ENCODE measurements around the gene FBP1.

GRCh38 chr9:94668928-94669729 lies 29.8 kb upstream of the FBP1 start:
- TF ChIP-seq GATA2 (IDR thresholded peaks at IDR 0.05; ENCODE audit: low read depth, low read length) (peak; percentile 93), GATA3 (IDR thresholded peaks at IDR 0.05; ENCODE audit: low read depth, low read length) (peak; percentile 73)
